HCT116 (cell line): Measurements from ENCODE around the gene HSPB7. TPM values are rescaled to one million over a fixed set of nuclear protein-coding genes. Genes with fewer than 3 reads are reported as not detected.

ENCODE experiments used
- ATAC-seq: fragments of 200-7000 bp; cut with Tn5 transposase; 2 replicates; pipeline ENCODE4 v1.9.1; 2020; ENCODE audit warnings: mild to moderate bottlenecking, moderate library complexity
- BruUV-seq: library from RNA; stranded (reverse); fragments of 400-500 nt; replicated peaks from 2 replicates; lab custom pipeline; 2021; lab: Mats Ljungman, UMichigan
- CTCF ChIA-PET: fragments of 300-600 bp; sonication (Branson Sonifier 250); formaldehyde crosslinking; loops from one replicate; lab custom pipeline; 2021; ENCODE audit warnings: antibody characterized with exemption; lab: Charles Lee
- POLR2A ChIA-PET: fragments of 300-600, 350-600 bp; sonication (Branson Sonifier 250); formaldehyde crosslinking; loops from one replicate; lab custom pipeline; 2021; ENCODE audit warnings: antibody characterized with exemption; lab: Charles Lee
- RAD21 ChIA-PET, 2 experiments: fragments of 300-600 bp; sonication (Branson Sonifier 250); formaldehyde crosslinking; loops; one replicate each; lab custom pipeline; 2023; ENCODE audit warnings: low total read pairs in 2 of 2; ENCODE audit not compliant: uncharacterized antibody in 2 of 2, unreplicated experiment in 2 of 2, low non-redundant PET in 1 of 2; lab: Charles Lee
- DNase-seq: peaks from one replicate; pipeline ENCODE4 v3.0.0-alpha.2; 2010; ENCODE audit warnings: low read depth, low spot score
- H2AFZ ChIP-seq: fragments of 200-600 bp; shearing (Covaris generic), sonication (generic); 2 replicates; pipeline ENCODE4 v1.6.1; 2017; ENCODE audit warnings: low read depth, mixed run types, mixed read lengths, antibody characterized with exemption, low read length; ENCODE audit not compliant: poor library complexity, severe bottlenecking
- H3K27ac ChIP-seq: 2 replicates; pipeline ENCODE4 v1.5.1; 2012; ENCODE audit warnings: low read depth, low read length
- H3K27me3 ChIP-seq: fragments of 200-600 bp; sonication (generic); 2 replicates; pipeline ENCODE4 v1.6.1; 2016; ENCODE audit warnings: mixed run types, low read length, mixed read lengths; ENCODE audit not compliant: insufficient read depth
- H3K36me3 ChIP-seq, 2 experiments: fragments of 200-500 bp in 1 of 2; fragments of 200-600 bp in 1 of 2; sonication (Bioruptor generic) in 1 of 2; sonication (generic) in 1 of 2; 2 replicates each; pipeline versions ENCODE4 v1.5.1 to v1.6.1; 2014 to 2016; ENCODE audit warnings: low read length in 2 of 2, inconsistent platforms in 1 of 2, mixed read lengths in 1 of 2, mixed run types in 1 of 2; ENCODE audit not compliant: insufficient read depth in 2 of 2, control insufficient read depth in 1 of 2
- H3K4me1 ChIP-seq, 2 experiments: fragments of 200-600 bp in 1 of 2; sonication (generic) in 1 of 2; 2 replicates each; pipeline versions ENCODE4 v1.5.1 to v1.6.1; 2012 to 2017; ENCODE audit warnings: low read length in 2 of 2, inconsistent platforms in 1 of 2, mild to moderate bottlenecking in 1 of 2, mixed read lengths in 1 of 2, mixed run types in 1 of 2, moderate library complexity in 1 of 2; ENCODE audit not compliant: insufficient read depth in 2 of 2, control insufficient read depth in 1 of 2
- H3K4me2 ChIP-seq: fragments of 200-600 bp; sonication (generic); 2 replicates; pipeline ENCODE4 v1.6.1; 2017; ENCODE audit warnings: mixed run types, low read length, mixed read lengths
- H3K4me3 ChIP-seq, 2 experiments: fragments of 200-600 bp in 1 of 2; sonication (generic) in 1 of 2; replicated peaks in 1 of 2; 2 replicates each; pipeline ENCODE4 v1.5.1; 2011 to 2016; ENCODE audit warnings: low read length in 2 of 2, control low read depth in 1 of 2, low read depth in 1 of 2, mild to moderate bottlenecking in 1 of 2, mixed read lengths in 1 of 2, mixed run types in 1 of 2
- H3K79me2 ChIP-seq: fragments of 200-600 bp; sonication (generic); 2 replicates; pipeline ENCODE4 v1.6.1; 2017; ENCODE audit warnings: mild to moderate bottlenecking, mixed run types, low read length, moderate library complexity, mixed read lengths; ENCODE audit not compliant: insufficient read depth
- H3K9ac ChIP-seq: fragments of 200-600 bp; sonication (generic); 2 replicates; pipeline ENCODE4 v1.6.1; 2016; ENCODE audit warnings: low read length, mixed read lengths
- H3K9me2 ChIP-seq: fragments of 200-600 bp; sonication (generic), shearing (Covaris generic); 2 replicates; pipeline ENCODE4 v1.6.1; 2017; ENCODE audit warnings: mixed run types, mild to moderate bottlenecking, moderate library complexity; ENCODE audit not compliant: insufficient read depth
- H3K9me3 ChIP-seq, 2 experiments: fragments of 200-500 bp in 1 of 2; fragments of 200-600 bp in 1 of 2; sonication (Bioruptor generic) in 1 of 2; sonication (generic) in 1 of 2; 2 replicates each; pipeline ENCODE4 v1.6.1; 2014 to 2017; ENCODE audit warnings: low read length in 2 of 2, mixed read lengths in 2 of 2, inconsistent platforms in 1 of 2, low read depth in 1 of 2, mild to moderate bottlenecking in 1 of 2, mixed run types in 1 of 2, moderate library complexity in 1 of 2; ENCODE audit not compliant: control insufficient read depth in 1 of 2, insufficient read depth in 1 of 2
- H4K20me1 ChIP-seq: fragments of 200-600 bp; sonication (generic), shearing (Covaris generic); 2 replicates; pipeline ENCODE4 v1.6.1; 2017; ENCODE audit warnings: mixed run types, mild to moderate bottlenecking, moderate library complexity; ENCODE audit not compliant: insufficient read depth
- CTCF ChIP-seq, 3 experiments: fragments of 200-600 bp in 1 of 3; sonication (generic) in 1 of 3; IDR thresholded peaks in 2 of 3; conservative IDR thresholded peaks in 1 of 3; 2 replicates each; pipeline ENCODE4 v1.5.1; 2012 to 2017; ENCODE audit warnings: low read depth in 2 of 3, low read length in 2 of 3, antibody characterized with exemption in 1 of 3, borderline replicate concordance in 1 of 3, control low read depth in 1 of 3, mild to moderate bottlenecking in 1 of 3, mixed read lengths in 1 of 3, mixed run types in 1 of 3, moderate library complexity in 1 of 3; ENCODE audit not compliant: insufficient read depth in 1 of 3
- RAD21 ChIP-seq: IDR thresholded peaks from 2 replicates; pipeline ENCODE4 v1.6.1; 2012; ENCODE audit warnings: low read depth, mild to moderate bottlenecking
- intact Hi-C: fragments of 100-400 bp; cut with micrococcal nuclease; formaldehyde crosslinking; loops from 2 replicates; pipeline ENCODE4 v1.10.0; 2022
- total RNA-seq: library from RNA; stranded (reverse); gene quantifications from one replicate; pipeline ENCODE4 v1.2.1, GENCODE V29; 2021; ENCODE audit not compliant: unreplicated experiment
- TF ChIP-seq, protein P1 (sequence below): IDR thresholded peaks from 2 replicates; pipeline ENCODE4 v1.6.1; 2011; ENCODE audit warnings: mild to moderate bottlenecking, low read length, moderate library complexity; ENCODE audit not compliant: insufficient replicate concordance; ENCODE audit errors: extremely low read depth

HSPB7 gene
- total RNA-seq, 1 experiment from 2014 or later: 0.27 TPM

GRCh38 chr1:16009030-16009460 is 8.8 kb downstream of the HSPB7 start:
- intact Hi-C loops: loop anchor here (1.0 to 10.0 kb wide), 3 partner anchors 47 to 176 kb away; partner anchors contain the start of gene FAM131C
- CTCF ChIA-PET: interaction anchor here (0.6 to 1.9 kb wide), 4 partner anchors 64 to 217 kb away, joined by 3 to 4 read pairs (median 4); partner anchors contain the start of gene FAM131C
- no peaks in the 10 kb centered on the region for H3K27me3 ChIP-seq
- TF ChIP-seq, protein P1, sequence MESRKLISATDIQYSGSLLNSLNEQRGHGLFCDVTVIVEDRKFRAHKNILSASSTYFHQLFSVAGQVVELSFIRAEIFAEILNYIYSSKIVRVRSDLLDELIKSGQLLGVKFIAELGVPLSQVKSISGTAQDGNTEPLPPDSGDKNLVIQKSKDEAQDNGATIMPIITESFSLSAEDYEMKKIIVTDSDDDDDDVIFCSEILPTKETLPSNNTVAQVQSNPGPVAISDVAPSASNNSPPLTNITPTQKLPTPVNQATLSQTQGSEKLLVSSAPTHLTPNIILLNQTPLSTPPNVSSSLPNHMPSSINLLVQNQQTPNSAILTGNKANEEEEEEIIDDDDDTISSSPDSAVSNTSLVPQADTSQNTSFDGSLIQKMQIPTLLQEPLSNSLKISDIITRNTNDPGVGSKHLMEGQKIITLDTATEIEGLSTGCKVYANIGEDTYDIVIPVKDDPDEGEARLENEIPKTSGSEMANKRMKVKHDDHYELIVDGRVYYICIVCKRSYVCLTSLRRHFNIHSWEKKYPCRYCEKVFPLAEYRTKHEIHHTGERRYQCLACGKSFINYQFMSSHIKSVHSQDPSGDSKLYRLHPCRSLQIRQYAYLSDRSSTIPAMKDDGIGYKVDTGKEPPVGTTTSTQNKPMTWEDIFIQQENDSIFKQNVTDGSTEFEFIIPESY: no peak
- TF ChIP-seq CTCF (IDR thresholded peaks at IDR 0.05 in 2 of 3, conservative IDR thresholded peaks at IDR 0.05 in 1 of 3; ENCODE audit: borderline replicate concordance in 1 of 3, insufficient read depth in 1 of 3, low read depth in 2 of 3, low read length in 2 of 3) (peak; percentile 95 to 99 (median 95)), RAD21 (peak; percentile 99)
- RAD21 ChIA-PET: no interaction called here
- DNase-seq: peak; percentile 64
- H2AFZ ChIP-seq: no peak overlapping the region
- no peaks in the 10 kb centered on the region for H4K20me1 ChIP-seq
- peaks cover 10 to 27% of the 10 kb centered on the region in 2 experiments for H3K4me1 ChIP-seq
- H3K4me2 ChIP-seq: no peak overlapping the region
- no peaks in the 10 kb centered on the region for H3K36me3 ChIP-seq
- H3K9ac ChIP-seq: no peak overlapping the region
- no peak overlapping the region for H3K27ac ChIP-seq
- POLR2A ChIA-PET: no interaction called here
- no peaks in the 10 kb centered on the region for H3K79me2 ChIP-seq
- H3K4me3 ChIP-seq: no peak overlapping the region
- no TSS peak for BruUV-seq
- H3K9me2 ChIP-seq: no peaks in the 10 kb centered on the region
- peak; percentile 73 for ATAC-seq
- no peaks in the 10 kb centered on the region for H3K9me3 ChIP-seq
